Umbilical cord (tissue), 2 donors: Measurements from ENCODE around the gene ZNF350. TPM values are rescaled to one million over a fixed set of nuclear protein-coding genes. Genes with fewer than 3 reads are reported as not detected.
"Not testable (repeated sequence)": the region's sequence is repeated elsewhere in the genome, so short reads cannot be mapped to it uniquely, and the experiment has no call there.

Experiments used
- DNase-seq: peaks from one replicate; pipeline ENCODE4 v3.0.0-alpha.2; 2015; ENCODE audit warnings: low spot score
- total RNA-seq: library from RNA; depleted of rRNA; stranded (reverse); fragments of >200 nt; gene quantifications from one replicate; pipeline ENCODE4 v1.2.3, GENCODE V29; 2014; ENCODE audit warnings: low replicate concordance; ENCODE audit not compliant: insufficient read depth

ZNF350 gene
- total RNA-seq: 13.2 TPM

GRCh38 chr19:51986309-51987291 lies at the start of gene ZNF350:
Gene ZNF350 (minus strand): TSS chr19:51986840. CDS start chr19:51974360, 12,480 bp downstream.
- DNase-seq: peak; percentile 98

- DNase-seq: no peak
These were observed 47.5 kb upstream of the ZNF350 start for GRCh38 chr19:52034051-52034728.

- DNase-seq: no peak
These were observed 42.1 kb upstream of the ZNF350 start for GRCh38 chr19:52028780-52029123.

GRCh38 chr19:52028027-52028779 lies 41.6 kb upstream of the ZNF350 start, which contains the start of gene ZNF614:
Gene ZNF614 (minus strand): TSS chr19:52028379. CDS start chr19:52025745, 2,634 bp downstream.
- peak; percentile 95 for DNase-seq

- DNase-seq: not testable (repeated sequence)
These were observed 39.8 kb upstream of the ZNF350 start for GRCh38 chr19:52026255-52026990.

- not testable (repeated sequence) for DNase-seq
These were observed 37.8 kb upstream of the ZNF350 start for GRCh38 chr19:52024478-52024877.

- DNase-seq: no peak
These were observed 35.6 kb upstream of the ZNF350 start for GRCh38 chr19:52022193-52022592.

- DNase-seq: no peak
These were observed 33.9 kb upstream of the ZNF350 start for GRCh38 chr19:52020506-52020905.

GRCh38 chr19:52010674-52011073 lies 24.0 kb upstream of the ZNF350 start:
- DNase-seq: no peak

- DNase-seq: peak; percentile 95
These were observed 21.3 kb upstream of the ZNF350 start, which contains the start of gene ZNF615 for GRCh38 chr19:52007806-52008557. Gene ZNF615 (minus strand): TSS chr19:52008211. CDS start chr19:52003711, 4,500 bp downstream.

- DNase-seq: peak; percentile 2
These were observed 20.8 kb upstream of the ZNF350 start for GRCh38 chr19:52007451-52007805.

GRCh38 chr19:51994048-51994644 lies 7.5 kb upstream of the ZNF350 start:
- no peak for DNase-seq

GRCh38 chr19:51993422-51993821 lies 6.8 kb upstream of the ZNF350 start:
- DNase-seq: no peak

GRCh38 chr19:51983361-51983760 lies 3.3 kb downstream of the ZNF350 start:
- no peak for DNase-seq

GRCh38 chr19:51980926-51981325 lies 5.7 kb downstream of the ZNF350 start:
- DNase-seq: not testable (repeated sequence)

- DNase-seq: no peak
These were observed 6.4 kb downstream of the ZNF350 start for GRCh38 chr19:51980116-51980736.

- no peak for DNase-seq
These were observed 7.8 kb downstream of the ZNF350 start for GRCh38 chr19:51978882-51979281.

GRCh38 chr19:51977346-51977745 lies 9.3 kb downstream of the ZNF350 start:
- DNase-seq: no peak

GRCh38 chr19:51976852-51977251 lies 9.8 kb downstream of the ZNF350 start:
- DNase-seq: no peak
